NCI-H128 (cell line): ENCODE data around the gene PROM1.

Source experiments
- DNase-seq: peaks from one replicate; lab custom pipeline; 2025; ENCODE audit not compliant: unreplicated experiment; lab: John Stamatoyannopoulos, UW

PROM1 gene

GRCh38 chr4:16066586-16067128 lies 17.2 kb downstream of the PROM1 start:
- DNase-seq = no peak

GRCh38 chr4:16065066-16065465 lies 18.8 kb downstream of the PROM1 start:
- no peak for DNase-seq

GRCh38 chr4:16062601-16063000 lies 21.2 kb downstream of the PROM1 start:
- no peak for DNase-seq

- no peak for DNase-seq
Observed at GRCh38 chr4:16056681-16057385, 27.0 kb downstream of the PROM1 start.

- DNase-seq = no peak
Observed at GRCh38 chr4:16055873-16056272, 27.9 kb downstream of the PROM1 start.

GRCh38 chr4:16055471-16055870 lies 28.4 kb downstream of the PROM1 start:
- no peak for DNase-seq

- DNase-seq = no peak
Observed at GRCh38 chr4:16052939-16053338, 30.9 kb downstream of the PROM1 start.

- DNase-seq = no peak
Observed at GRCh38 chr4:16051980-16052379, 31.8 kb downstream of the PROM1 start.

- no peak for DNase-seq
Observed at GRCh38 chr4:16051132-16051531, 32.7 kb downstream of the PROM1 start.

- no peak for DNase-seq
Observed at GRCh38 chr4:16050669-16051068, 33.2 kb downstream of the PROM1 start.

- DNase-seq = no peak
Observed at GRCh38 chr4:16048619-16049419, 35.0 kb downstream of the PROM1 start.

- DNase-seq = no peak
Observed at GRCh38 chr4:16045687-16046086, 38.1 kb downstream of the PROM1 start.

GRCh38 chr4:16043642-16044498 lies 40.0 kb downstream of the PROM1 start:
- DNase-seq = no peak

GRCh38 chr4:16039139-16039538 lies 44.7 kb downstream of the PROM1 start:
- no peak for DNase-seq

GRCh38 chr4:16037901-16038300 lies 45.9 kb downstream of the PROM1 start:
- DNase-seq = no peak

GRCh38 chr4:16035843-16036242 lies 48.0 kb downstream of the PROM1 start:
- no peak for DNase-seq

- no peak for DNase-seq
Observed at GRCh38 chr4:16034010-16034748, 49.6 kb downstream of the PROM1 start.

GRCh38 chr4:16032396-16032770 lies 51.4 kb downstream of the PROM1 start:
- no peak for DNase-seq

- no peak for DNase-seq
Observed at GRCh38 chr4:16031546-16032395, 52.1 kb downstream of the PROM1 start.

GRCh38 chr4:16029886-16030285 lies 53.9 kb downstream of the PROM1 start:
- no peak for DNase-seq
